ENCODE measurements around the gene SLC29A2.

The SLC29A2 gene

DNA sequence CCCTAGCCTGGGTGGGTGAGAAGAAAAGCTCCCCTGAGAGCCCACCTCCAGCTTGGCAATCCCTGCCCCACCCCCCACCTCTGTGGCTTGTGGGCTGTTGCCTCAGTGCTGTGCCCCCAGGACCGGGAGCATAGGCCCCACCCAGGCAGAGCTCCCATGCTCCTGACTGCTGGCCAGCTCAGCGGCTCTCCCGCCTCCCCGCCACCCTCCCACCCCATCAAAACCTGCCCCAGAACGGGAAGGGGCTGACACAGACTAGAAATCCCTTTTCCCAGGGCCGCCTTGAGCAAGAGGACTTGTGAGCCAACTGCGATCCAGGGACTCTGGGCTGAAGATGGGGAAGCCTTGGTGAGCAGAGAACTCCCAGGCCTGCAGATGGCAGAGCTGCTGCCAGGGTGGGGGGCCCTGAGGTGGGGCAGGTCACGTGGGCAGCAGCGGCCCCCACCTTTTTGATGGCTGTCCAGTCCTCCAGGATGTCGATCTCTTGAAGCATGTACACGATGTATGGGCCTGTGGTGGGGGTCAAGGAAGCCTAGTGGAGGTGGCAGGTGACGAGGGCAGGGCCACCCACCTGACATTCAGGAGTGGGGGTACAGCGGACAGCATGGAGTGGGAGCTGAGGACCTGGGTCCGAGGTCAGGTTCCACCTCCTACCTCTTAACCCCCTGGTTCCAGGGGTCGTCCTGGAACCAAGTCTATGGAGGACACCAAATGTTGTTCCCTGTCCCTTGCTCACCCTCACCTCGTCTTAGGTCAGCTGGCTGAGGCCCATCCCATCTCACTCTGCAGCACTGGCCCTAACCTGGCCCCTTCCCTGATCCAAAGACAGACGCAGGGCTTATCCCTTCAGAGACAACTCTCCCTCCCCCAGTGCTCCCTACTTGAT lies 33.0 kb downstream of the SLC29A2 start:
- Histone ChIP-seq H3K4me3 (ENCODE audit: low read depth, low read length) (no peak overlapping the region), H3K36me3 (ENCODE audit: insufficient read depth, low read length) (no peaks in the 10 kb centered on the region; the same call in 1 of the 2 replicates), H3K4me1 (ENCODE audit: control insufficient read depth, insufficient read depth, low read length, unreplicated experiment) (peaks cover 31% of the 10 kb centered on the region), H3K27me3 (ENCODE audit: insufficient read depth, low read length) (no peaks in the 10 kb centered on the region), H3K27ac (ENCODE audit: low read depth, low read length) (peak overlapping the region; percentile 99; the same call in 1 of the 2 replicates), H3K79me2 (ENCODE audit: control insufficient read depth, insufficient read depth, low read length, unreplicated experiment) (peaks cover 32% of the 10 kb centered on the region), H2AFZ (ENCODE audit: low read length, unreplicated experiment) (no peak overlapping the region)

DNA sequence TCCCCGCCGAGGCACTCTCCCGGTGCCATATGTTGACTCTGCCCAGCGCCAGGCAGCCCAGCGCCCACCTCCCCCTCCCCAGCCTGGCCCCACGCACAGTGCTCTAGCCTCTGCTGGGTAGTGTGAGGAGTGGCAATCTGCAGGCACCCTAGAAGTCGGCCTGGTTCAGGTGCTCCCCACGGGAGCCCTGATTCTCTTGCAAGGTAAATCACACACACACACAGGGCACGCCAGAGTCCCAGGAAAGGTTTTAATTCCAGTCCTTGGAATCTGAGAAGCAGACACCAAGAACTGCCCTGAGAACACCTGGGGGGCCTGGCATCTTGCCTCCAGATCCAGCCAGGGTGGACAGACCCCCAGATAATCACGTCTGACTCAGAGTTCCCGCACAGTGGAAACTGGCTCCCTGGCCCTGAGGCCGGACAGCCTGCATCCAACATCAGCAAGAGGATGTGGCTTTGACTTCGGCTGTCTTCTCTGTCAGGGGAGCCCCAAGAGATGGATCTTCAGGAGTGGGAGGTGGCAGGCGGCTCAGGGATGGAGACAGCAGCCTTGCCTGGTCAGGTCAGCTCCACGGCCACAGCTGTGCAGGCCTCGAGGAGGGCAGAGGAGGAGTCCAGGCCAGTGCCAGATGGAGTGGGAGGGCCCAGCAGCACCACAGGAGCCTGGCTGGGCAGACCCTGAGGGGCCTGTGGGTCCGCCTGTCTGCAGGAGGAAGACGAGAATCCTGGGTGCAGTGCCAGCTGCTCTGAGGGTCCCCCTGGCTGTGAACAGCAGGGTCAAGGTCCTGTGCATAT lies 34.3 kb downstream of the SLC29A2 start:
- H3K27me3 ChIP-seq (ENCODE audit: insufficient read depth, low read length), result no peaks in the 10 kb centered on the region
- H3K79me2 ChIP-seq (ENCODE audit: control insufficient read depth, insufficient read depth, low read length, unreplicated experiment), result peaks cover 31% of the 10 kb centered on the region
- no peak overlapping the region for H2AFZ ChIP-seq (ENCODE audit: low read length, unreplicated experiment)
- peaks cover 8% of the 10 kb centered on the region; the same call in 1 of the 2 replicates for H3K36me3 ChIP-seq (ENCODE audit: insufficient read depth, low read length)
- peaks cover 31% of the 10 kb centered on the region for H3K4me1 ChIP-seq (ENCODE audit: control insufficient read depth, insufficient read depth, low read length, unreplicated experiment)
- peak overlapping the region; percentile 18 for H3K4me3 ChIP-seq (ENCODE audit: low read depth, low read length)
- peak overlapping the region; percentile 99 for H3K27ac ChIP-seq (ENCODE audit: low read depth, low read length)

DNA sequence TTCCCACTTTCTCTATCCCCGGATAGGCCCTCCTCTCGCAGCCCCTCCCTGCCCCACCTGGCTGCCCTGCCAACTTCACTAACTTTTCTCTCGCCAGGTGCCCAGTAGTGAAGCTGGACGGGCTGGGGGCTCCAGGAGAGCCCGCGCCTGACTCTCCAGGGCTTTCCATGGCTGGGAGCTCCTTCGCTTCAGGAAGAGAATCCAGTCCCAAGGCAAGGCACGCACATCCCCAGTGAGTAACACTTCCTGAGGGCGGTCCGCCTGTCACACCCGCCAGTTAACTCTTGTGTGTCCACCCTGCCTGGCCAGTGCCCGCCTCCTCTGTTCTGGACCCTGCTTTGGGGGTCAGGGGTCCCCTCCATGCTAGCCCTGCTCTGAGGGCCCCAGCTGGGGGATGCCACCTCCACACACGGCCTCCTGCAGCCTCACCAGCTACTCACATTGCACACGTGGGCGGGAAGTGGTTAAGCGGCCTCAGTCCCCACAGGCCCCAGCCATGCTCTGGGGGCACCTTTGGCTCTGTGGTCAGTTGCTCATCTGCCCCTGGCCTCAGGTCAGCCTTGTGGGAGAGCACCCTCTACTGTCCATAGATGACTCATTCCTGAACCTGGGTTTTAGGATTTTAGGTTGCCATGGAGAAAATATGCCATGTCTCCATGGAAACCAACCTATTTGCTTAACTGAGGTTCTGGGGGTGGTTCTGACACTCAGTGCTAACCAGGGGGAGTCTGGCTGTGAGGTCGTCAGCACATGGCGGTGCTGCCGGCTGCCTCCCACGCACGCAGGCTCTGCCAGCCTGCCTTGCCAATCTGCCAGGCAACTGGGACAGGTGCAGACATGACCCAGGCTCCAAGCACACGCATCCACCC lies 35.1 kb downstream of the SLC29A2 start, which contains the start of gene RIN1:
Gene RIN1 (minus strand): TSS at position 201 of the 869 bp plus-strand sequence. CDS start 32 bp downstream, at position 169.
- H3K27ac ChIP-seq (ENCODE audit: low read depth, low read length), result peak within 1 kb of the TSS; percentile 99
- peak within 1 kb of the TSS; percentile 93 for H3K4me3 ChIP-seq (ENCODE audit: low read depth, low read length)

DNA sequence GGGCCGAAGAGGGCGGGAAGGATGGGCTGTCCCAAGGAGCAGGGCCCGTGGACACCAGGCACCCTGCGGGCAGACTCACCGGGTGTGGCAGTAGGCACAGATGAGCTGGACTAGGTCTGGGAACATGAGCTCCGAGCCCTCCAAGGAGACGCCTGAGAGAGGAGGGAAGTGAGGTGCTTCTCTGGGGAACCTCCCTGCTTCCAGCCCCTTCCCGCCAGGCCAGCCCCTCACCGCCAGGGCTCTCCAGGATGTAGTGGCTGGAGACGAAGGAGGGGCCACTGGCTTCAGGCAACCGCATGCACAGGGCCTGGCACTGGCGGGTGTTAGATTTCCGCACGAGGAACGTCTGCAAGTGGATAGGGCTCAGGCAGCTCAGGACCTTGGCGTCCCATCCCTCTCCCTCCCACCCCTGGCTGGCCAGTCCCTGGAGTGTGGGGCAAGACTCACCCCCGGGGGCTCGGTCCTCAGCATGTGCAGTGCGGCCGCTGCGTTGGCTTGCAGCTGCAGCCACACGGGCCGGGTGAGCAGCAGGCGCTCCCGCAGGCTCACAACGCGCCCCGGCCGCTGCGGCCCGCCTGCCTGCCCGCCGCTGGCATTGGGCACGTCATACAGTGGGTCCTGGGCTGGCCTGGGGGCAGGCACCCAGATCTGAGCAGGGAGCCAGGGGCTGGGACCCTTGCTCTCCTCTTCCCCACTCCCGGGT lies 35.9 kb downstream of the SLC29A2 start:
- peaks cover 31% of the 10 kb centered on the region for H3K4me1 ChIP-seq (ENCODE audit: control insufficient read depth, insufficient read depth, low read length, unreplicated experiment)
- H3K27ac ChIP-seq (ENCODE audit: low read depth, low read length), result peak overlapping the region; percentile 99
- H3K79me2 ChIP-seq (ENCODE audit: control insufficient read depth, insufficient read depth, low read length, unreplicated experiment), result peaks cover 31% of the 10 kb centered on the region
- H3K36me3 ChIP-seq (ENCODE audit: insufficient read depth, low read length), result peaks cover 8% of the 10 kb centered on the region; the same call in 1 of the 2 replicates
- no peak overlapping the region for H2AFZ ChIP-seq (ENCODE audit: low read length, unreplicated experiment)
- no peaks in the 10 kb centered on the region for H3K27me3 ChIP-seq (ENCODE audit: insufficient read depth, low read length)
- peak overlapping the region; percentile 93 for H3K4me3 ChIP-seq (ENCODE audit: low read depth, low read length)

More for the DNA sequence above, 35.1 kb downstream of the SLC29A2 start, which contains the start of gene RIN1:
- H2AFZ ChIP-seq (ENCODE audit: low read length, unreplicated experiment), result no peak within 1 kb of the TSS
- peaks cover 31% of the 10 kb centered on the region for H3K4me1 ChIP-seq (ENCODE audit: control insufficient read depth, insufficient read depth, low read length, unreplicated experiment)
- peaks cover 31% of the 10 kb centered on the region for H3K79me2 ChIP-seq (ENCODE audit: control insufficient read depth, insufficient read depth, low read length, unreplicated experiment)
- H3K27me3 ChIP-seq (ENCODE audit: insufficient read depth, low read length), result no peaks in the 10 kb centered on the region
- peaks cover 8% of the 10 kb centered on the region; the same call in 1 of the 2 replicates for H3K36me3 ChIP-seq (ENCODE audit: insufficient read depth, low read length)

DNA sequence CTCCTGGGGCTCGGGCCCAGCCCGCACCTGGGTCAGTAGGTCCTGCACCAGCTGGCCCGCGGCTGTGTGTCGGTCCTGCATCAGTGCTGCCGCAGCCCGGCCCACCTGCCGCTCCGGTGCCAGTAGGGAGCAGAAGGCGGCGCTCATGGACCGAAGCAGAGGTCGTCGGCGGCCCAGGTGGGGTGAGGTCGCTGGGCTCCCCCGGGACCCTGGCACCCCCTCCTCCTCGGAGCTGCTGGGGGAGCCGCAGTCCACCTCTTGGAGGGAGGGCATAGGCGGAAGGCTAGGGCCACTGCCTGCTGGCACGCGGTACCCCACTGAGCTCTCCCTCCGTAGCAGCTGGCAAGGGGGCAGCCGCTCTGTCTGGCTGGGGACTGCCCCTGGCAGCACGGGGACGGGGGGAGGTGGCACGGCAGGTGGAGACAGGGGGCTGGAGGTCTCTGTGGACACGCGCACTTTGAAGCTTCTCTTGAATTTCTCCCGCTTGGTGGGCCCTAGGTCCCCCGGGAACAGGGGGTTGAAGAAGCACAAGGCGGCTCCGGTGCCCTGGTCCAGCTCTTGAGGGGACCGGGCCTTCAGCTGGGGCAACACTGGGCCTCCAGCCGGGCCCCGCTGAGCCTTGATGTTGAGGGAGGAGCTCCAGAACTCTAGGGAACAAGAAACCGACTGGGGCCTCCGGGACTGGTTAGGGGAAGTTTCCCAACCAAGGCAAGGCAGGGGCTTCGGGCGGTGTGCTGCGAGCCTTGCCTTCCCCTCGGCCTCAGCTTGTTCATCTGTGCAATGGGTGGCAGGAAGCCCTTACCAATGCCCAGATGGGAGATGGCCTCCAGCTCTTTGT lies 36.7 kb downstream of the SLC29A2 start:
- Histone ChIP-seq H3K27me3 (ENCODE audit: insufficient read depth, low read length) (no peaks in the 10 kb centered on the region), H2AFZ (ENCODE audit: low read length, unreplicated experiment) (no peak overlapping the region), H3K4me3 (ENCODE audit: low read depth, low read length) (peak overlapping the region; percentile 93), H3K27ac (ENCODE audit: low read depth, low read length) (peak overlapping the region; percentile 99), H3K79me2 (ENCODE audit: control insufficient read depth, insufficient read depth, low read length, unreplicated experiment) (peaks cover 31% of the 10 kb centered on the region), H3K36me3 (ENCODE audit: insufficient read depth, low read length) (peaks cover 8% of the 10 kb centered on the region; the same call in 1 of the 2 replicates), H3K4me1 (ENCODE audit: control insufficient read depth, insufficient read depth, low read length, unreplicated experiment) (peaks cover 31% of the 10 kb centered on the region)

DNA sequence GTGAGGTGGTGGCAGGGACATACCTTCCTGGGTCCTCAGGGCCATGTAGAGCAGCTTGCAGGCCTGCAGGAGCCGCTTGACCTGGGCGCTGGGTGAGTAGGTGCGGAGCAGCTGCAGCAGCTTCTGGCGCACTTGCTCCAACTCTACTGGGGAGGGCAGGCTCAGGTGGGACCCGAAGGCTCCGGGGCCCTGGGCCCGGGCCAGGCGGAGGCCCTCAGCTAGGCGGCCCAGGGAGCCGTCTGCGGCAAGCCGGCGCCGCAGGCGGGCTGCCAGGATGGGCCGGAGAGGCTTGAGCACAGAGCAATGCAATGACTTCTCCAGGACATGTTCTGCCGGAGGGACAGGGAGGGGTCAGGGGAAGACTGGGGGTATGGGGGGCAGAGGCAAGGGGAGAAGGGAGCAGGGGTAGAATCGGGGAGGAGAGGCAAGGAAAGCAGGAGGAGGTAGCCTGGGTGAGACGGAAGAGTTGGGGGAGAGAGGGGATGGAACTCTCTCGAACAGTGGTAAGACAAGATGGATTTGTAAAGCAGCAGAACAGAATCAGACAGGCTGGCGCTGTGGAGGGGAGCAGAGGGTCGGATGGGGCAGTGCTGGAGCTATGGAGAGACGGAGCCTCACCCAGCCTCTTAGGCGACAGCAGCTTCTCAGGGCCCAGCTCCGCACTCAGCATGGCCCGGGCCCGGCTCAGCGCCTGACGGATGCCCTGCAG lies 37.5 kb downstream of the SLC29A2 start:
- H3K79me2 ChIP-seq (ENCODE audit: control insufficient read depth, insufficient read depth, low read length, unreplicated experiment), result peaks cover 31% of the 10 kb centered on the region
- H3K27ac ChIP-seq (ENCODE audit: low read depth, low read length), result no peak overlapping the region
- H3K27me3 ChIP-seq (ENCODE audit: insufficient read depth, low read length), result no peaks in the 10 kb centered on the region
- H3K36me3 ChIP-seq (ENCODE audit: insufficient read depth, low read length), result peaks cover 8% of the 10 kb centered on the region; the same call in 1 of the 2 replicates
- peaks cover 31% of the 10 kb centered on the region for H3K4me1 ChIP-seq (ENCODE audit: control insufficient read depth, insufficient read depth, low read length, unreplicated experiment)
- H3K4me3 ChIP-seq (ENCODE audit: low read depth, low read length), result peak overlapping the region; percentile 93
- H2AFZ ChIP-seq (ENCODE audit: low read length, unreplicated experiment), result no peak overlapping the region

DNA sequence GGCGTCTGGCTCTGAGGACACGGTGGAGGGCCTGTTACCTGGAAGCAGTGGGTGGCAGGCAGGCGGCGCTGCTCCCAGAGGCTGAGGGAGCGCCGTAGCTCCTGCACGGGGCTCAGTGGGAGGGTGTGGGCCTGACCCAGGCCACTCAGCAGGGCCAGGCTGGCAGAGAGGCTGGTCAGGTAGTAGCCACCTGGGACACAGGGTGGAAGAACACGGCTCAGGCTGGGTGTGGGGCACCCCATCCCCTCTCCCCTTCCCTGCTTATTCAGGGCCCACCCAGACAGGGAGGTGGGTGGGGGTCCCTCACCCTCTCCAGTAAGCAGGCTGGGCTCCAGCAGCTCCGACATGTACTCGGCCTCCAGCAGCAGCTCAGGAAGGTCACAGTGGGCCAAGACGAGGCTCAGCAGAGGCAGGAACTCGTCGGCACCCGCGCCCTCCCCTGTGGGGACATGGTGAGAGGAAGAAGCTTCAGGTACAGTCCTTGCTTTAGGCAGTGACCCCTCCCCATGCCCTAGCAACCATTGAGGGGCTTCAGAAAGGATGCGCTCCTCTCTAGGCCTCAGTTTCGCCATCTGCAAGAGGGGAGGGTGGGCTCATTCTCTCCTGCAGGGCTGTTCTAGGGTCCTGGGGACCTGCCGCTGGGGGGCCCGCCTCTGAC lies 38.2 kb downstream of the SLC29A2 start:
- H2AFZ ChIP-seq (ENCODE audit: low read length, unreplicated experiment), result no peak overlapping the region
- peaks cover 8% of the 10 kb centered on the region; the same call in 1 of the 2 replicates for H3K36me3 ChIP-seq (ENCODE audit: insufficient read depth, low read length)
- no peak overlapping the region for H3K27ac ChIP-seq (ENCODE audit: low read depth, low read length)
- H3K27me3 ChIP-seq (ENCODE audit: insufficient read depth, low read length), result no peaks in the 10 kb centered on the region
- peaks cover 31% of the 10 kb centered on the region for H3K79me2 ChIP-seq (ENCODE audit: control insufficient read depth, insufficient read depth, low read length, unreplicated experiment)
- H3K4me3 ChIP-seq (ENCODE audit: low read depth, low read length), result no peak overlapping the region; the same call in 1 of the 2 replicates
- peaks cover 34% of the 10 kb centered on the region for H3K4me1 ChIP-seq (ENCODE audit: control insufficient read depth, insufficient read depth, low read length, unreplicated experiment)

DNA sequence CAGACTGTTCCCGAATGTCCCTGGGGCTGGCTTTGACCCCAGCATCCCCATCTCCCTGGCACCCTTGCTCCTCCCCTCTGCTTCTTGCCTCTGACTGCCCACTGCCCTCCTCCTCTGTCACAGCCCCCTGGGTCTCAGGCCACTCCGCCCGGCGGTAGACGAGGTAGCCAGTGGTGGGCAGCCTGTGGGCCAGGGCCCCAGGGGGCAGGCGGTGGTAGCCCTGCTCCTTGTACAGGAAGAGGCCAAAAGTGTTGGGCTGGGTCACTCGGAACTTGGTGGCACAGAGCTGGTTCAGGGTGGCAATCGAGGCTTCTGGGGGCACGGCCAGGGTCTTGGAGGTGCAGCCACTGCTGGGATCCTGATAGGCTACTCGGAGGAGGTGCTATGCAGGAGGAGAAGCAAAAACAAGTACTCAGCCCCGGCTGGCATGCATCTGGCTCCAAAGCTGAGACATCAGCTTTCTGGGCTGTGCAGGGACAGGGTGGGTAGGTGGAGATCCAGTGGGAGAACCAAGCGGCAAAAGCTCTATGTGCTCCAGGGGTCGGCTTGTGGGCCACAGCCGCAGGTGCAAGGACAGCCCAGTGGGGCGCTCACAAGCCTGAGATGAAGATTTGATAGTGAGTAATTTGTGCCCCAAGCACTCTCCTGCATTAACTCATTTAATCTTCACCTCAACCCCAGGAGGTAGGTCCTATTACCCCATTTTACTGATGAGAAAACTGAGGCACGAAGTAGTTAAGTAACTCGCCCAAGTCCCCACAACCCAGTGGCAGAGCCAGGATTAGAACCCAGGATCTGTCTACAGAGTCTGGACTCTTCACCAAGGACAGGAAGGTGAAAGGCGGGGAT lies 39.0 kb downstream of the SLC29A2 start:
- no peak overlapping the region for H3K27ac ChIP-seq (ENCODE audit: low read depth, low read length)
- peaks cover 8% of the 10 kb centered on the region; the same call in 1 of the 2 replicates for H3K36me3 ChIP-seq (ENCODE audit: insufficient read depth, low read length)
- H3K79me2 ChIP-seq (ENCODE audit: control insufficient read depth, insufficient read depth, low read length, unreplicated experiment), result peaks cover 31% of the 10 kb centered on the region
- H3K27me3 ChIP-seq (ENCODE audit: insufficient read depth, low read length), result no peaks in the 10 kb centered on the region
- H2AFZ ChIP-seq (ENCODE audit: low read length, unreplicated experiment), result no peak overlapping the region
- H3K4me3 ChIP-seq (ENCODE audit: low read depth, low read length), result no peak overlapping the region
- H3K4me1 ChIP-seq (ENCODE audit: control insufficient read depth, insufficient read depth, low read length, unreplicated experiment), result peaks cover 33% of the 10 kb centered on the region
